Tibial artery (tissue), 4 donors: Measurements from ENCODE around the gene CD80.

ENCODE experiments used
- DNase-seq, 2 donors: peaks; one replicate each; pipeline ENCODE4 v3.0.0-alpha.2; 2019
- H3K27ac ChIP-seq, 2 donors: fragments of 200-600 bp; sonication (generic) in 1 of 2; 1 replicate in 1 of 2; 2 replicates in 1 of 2; pipeline ENCODE4 v1.5.1; 2018 to 2019; ENCODE audit warnings: mild to moderate bottlenecking in 1 of 2
- H3K27me3 ChIP-seq, 2 donors: fragments of 200-600 bp; sonication (generic) in 1 of 2; one replicate each; pipeline versions ENCODE4 v1.5.1 to v1.6.0; 2016 to 2019
- H3K36me3 ChIP-seq, 3 donors: fragments of 200-600 bp; sonication (generic) in 2 of 3; one replicate each; pipeline ENCODE4 v1.5.1; 2016 to 2019; ENCODE audit warnings: mild to moderate bottlenecking in 2 of 3
- H3K4me1 ChIP-seq, 4 donors: fragments of 200-600 bp; sonication (generic) in 2 of 4; 1 replicate in 3 of 4; 2 replicates in 1 of 4; pipeline ENCODE4 v1.5.1; 2016 to 2019
- H3K4me3 ChIP-seq, 2 donors: fragments of 200-600 bp; sonication (generic) in 1 of 2; 1 replicate in 1 of 2; 2 replicates in 1 of 2; pipeline ENCODE4 v1.5.1; 2018 to 2019; ENCODE audit warnings: mild to moderate bottlenecking in 2 of 2
- H3K9me3 ChIP-seq, 3 donors: fragments of 200-600 bp; sonication (generic) in 1 of 3; one replicate each; pipeline ENCODE4 v1.5.1; 2016 to 2019
- CTCF ChIP-seq, 2 experiments: fragments of 200-600 bp in 1 of 2; fragments of 450-650 bp in 1 of 2; IDR thresholded peaks; one replicate each; pipeline ENCODE4 v1.5.1; 2017 to 2019; ENCODE audit warnings: antibody characterized with exemption in 2 of 2, mild to moderate bottlenecking in 1 of 2, moderate library complexity in 1 of 2
- intact Hi-C: fragments of 100-400 bp; cut with DNase I; formaldehyde crosslinking; loops from one replicate; pipeline ENCODE4 v1.15.0; 2023; ENCODE audit warnings: low total_unique reads

CD80 gene

GRCh38 chr3:119524931-119525662, 34.3 kb downstream of the CD80 start:
- intact Hi-C loops, result no loop called here
- H3K9me3 ChIP-seq, result no peaks in the 10 kb centered on the region
- no peaks in the 10 kb centered on the region for H3K27me3 ChIP-seq
- no peak for DNase-seq
- H3K36me3 ChIP-seq, result peaks cover 23 to 52% (median 30%) of the 10 kb centered on the region in 3 donors
- H3K27ac ChIP-seq, result no peak overlapping the region
- peak; percentile 13 to 19 for TF ChIP-seq CTCF (IDR thresholded peaks at IDR 0.05)
- H3K4me1 ChIP-seq, result no peaks in the 10 kb centered on the region
- no peak overlapping the region for H3K4me3 ChIP-seq

- no peaks in the 10 kb centered on the region for H3K4me1 ChIP-seq
- TF ChIP-seq CTCF (IDR thresholded peaks at IDR 0.05), result no peak
- H3K27ac ChIP-seq, result no peak overlapping the region
- DNase-seq, result no peak
- H3K36me3 ChIP-seq, result peaks cover 63 to 91% (median 86%) of the 10 kb centered on the region in 3 donors
- H3K4me3 ChIP-seq, result no peak overlapping the region
- intact Hi-C loops, result no loop called here
- H3K27me3 ChIP-seq, result no peaks in the 10 kb centered on the region
- no peaks in the 10 kb centered on the region for H3K9me3 ChIP-seq
Measured at GRCh38 chr3:119518026-119518425, 41.4 kb downstream of the CD80 start.

DNA sequence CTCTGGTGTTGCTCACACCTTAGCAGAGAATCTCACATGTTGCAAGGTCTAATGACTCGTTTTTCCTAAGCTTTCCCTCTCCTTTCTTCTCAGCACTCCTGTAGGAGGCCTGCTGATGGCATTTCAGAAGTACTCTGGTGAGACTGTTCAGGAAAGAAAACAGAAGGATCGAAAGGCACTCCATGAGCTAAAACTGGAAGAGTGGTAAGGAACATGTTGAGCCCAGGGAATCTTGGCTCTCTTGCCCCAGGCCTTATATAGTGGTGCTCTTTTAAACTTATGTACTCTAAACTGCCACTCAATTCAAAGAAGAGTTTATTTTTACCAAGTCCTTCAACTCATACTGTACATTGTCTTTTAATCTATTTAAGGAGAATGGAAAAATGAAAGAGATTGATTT, 42.3 kb downstream of the CD80 start:
- H3K9me3 ChIP-seq, result no peaks in the 10 kb centered on the region
- no peak for TF ChIP-seq CTCF (IDR thresholded peaks at IDR 0.05)
- no peaks in the 10 kb centered on the region for H3K4me1 ChIP-seq
- H3K4me3 ChIP-seq, result no peak overlapping the region
- no peak overlapping the region for H3K27ac ChIP-seq
- peaks cover 62 to 97% (median 92%) of the 10 kb centered on the region in 3 donors for H3K36me3 ChIP-seq
- H3K27me3 ChIP-seq, result no peaks in the 10 kb centered on the region
- intact Hi-C loops, result no loop called here
- DNase-seq, result no peak

DNA sequence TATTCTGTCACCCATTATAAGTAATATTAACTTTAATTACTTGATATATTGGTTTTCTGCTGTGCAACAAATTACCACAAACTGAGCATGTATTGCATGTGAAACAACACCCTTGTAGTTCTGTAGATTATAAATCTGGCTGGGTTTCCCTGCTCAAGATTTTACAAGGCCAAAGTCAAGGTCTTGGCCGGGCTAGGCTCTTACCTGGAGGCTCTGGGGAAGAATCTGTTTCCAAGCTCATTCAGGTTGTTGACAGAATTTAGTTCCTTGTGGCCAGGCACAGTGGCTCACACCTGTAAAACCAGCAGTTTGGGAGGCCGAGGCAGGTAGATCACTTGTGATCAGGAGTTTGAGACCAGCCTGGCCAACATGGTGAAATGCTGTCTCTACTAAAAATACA, 44.8 kb downstream of the CD80 start:
- Histone ChIP-seq H3K4me3 (no peak overlapping the region), H3K4me1 (no peaks in the 10 kb centered on the region), H3K27me3 (no peaks in the 10 kb centered on the region), H3K9me3 (no peaks in the 10 kb centered on the region), H3K27ac (no peak overlapping the region), H3K36me3 (peaks cover 64 to 85% (median 73%) of the 10 kb centered on the region in 3 donors)
- no peak for DNase-seq
- intact Hi-C loops, result no loop called here
- TF ChIP-seq CTCF (IDR thresholded peaks at IDR 0.05), result no peak

- Histone ChIP-seq H3K27me3 (no peaks in the 10 kb centered on the region), H3K4me1 (no peaks in the 10 kb centered on the region), H3K27ac (no peak overlapping the region), H3K36me3 (peaks cover 56 to 85% (median 61%) of the 10 kb centered on the region in 3 donors), H3K4me3 (no peak overlapping the region), H3K9me3 (no peaks in the 10 kb centered on the region)
- no peak for TF ChIP-seq CTCF (IDR thresholded peaks at IDR 0.05)
- intact Hi-C loops, result no loop called here
- DNase-seq, result no peak
Measured at GRCh38 chr3:119510690-119511089, 48.7 kb downstream of the CD80 start.
